HG03159 (cell line): ENCODE measurements around the gene LRRC52.
"Not testable (repeated sequence)": the region's sequence is repeated elsewhere in the genome, so short reads cannot be mapped to it uniquely, and the experiment has no call there.

ENCODE experiments used
- ATAC-seq: cut with Tn5 transposase; IDR thresholded peaks from one replicate; pipeline ENCODE4 v1.9.1; 2021; ENCODE audit warnings: mild to moderate bottlenecking, moderate library complexity; ENCODE audit not compliant: unreplicated experiment

The LRRC52 gene

DNA sequence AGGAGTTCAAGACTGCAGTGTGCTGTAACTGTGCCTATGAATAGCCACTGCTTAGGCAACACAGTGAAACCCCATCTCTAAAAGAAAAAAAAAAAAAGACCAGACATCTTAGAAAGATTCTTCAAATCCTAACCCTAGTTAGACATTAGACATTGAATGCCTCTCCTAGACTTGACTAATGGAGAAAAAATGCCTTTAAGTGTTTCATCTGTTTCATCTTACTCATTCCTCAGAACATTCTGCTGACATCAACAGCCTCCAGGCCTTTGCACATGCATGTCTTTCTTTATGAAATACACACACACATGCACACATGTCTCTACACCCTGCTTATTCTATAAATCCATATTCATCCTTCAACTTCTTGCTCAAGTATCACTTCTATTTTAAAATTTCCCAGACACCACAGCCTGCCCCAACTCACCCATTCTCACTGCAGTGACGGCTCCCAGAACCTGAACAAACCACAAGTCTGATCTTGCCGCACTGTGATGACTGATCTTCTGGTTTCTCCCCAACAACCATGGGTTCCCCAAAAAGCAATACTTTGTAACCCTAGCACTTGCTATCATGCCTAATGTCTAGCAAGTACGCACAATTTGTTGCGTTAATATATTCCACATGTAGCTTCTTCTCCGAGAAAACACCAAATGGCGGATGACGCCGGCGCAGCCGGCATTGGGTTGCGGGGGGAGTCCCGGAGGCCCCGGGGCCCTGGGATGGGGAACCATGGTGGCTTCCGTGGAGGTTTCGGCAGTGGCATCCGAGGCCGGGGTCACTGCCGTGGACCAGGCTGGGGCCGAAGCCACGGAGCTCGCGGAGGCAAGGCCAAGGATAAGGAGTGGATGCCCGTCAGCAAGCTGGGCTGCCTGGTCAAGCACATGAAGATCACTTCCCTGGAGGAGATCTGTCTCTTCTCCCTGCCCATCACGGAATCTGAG, 37.4 kb downstream of the LRRC52 start:
- ATAC-seq, result no peak

DNA sequence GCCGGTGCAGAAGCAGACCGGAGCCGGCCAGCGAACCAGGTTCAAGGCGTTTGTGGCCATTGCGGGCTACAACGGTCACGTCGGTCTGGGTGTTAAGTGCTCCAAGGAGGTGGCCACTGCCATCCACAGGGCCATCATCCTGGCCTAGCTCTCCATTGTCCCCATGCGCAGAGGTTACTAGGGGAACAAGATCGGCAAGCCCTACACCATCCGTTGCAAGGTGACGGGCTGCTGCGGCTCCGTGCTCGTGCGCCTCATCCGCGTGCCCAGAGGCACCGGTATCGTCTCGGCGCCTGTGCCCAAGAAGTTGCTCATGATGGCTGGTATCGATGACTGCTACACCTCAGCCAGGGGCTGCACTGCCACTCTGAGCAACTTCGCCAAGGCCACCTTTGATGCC, 38.1 kb downstream of the LRRC52 start:
- no peak for ATAC-seq

DNA sequence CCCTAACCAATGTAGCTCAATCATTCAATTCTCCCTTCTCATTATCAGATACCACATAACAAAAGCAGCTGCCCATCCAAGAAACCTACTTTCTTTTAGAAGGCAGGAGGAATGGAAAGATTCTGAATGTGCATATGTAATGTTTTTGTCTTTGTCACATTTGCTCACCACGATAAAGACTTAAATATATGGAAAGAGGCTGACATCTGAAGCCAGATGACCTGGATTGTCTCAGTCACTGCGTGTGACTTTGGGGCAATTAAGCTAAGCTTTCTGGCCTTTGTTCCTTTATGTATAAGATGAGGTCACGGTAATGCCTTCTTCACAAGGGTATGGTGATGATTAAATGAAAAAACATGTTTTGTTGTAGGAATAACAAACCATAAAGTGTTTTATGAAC, 42.6 kb downstream of the LRRC52 start:
- ATAC-seq, result no peak

DNA sequence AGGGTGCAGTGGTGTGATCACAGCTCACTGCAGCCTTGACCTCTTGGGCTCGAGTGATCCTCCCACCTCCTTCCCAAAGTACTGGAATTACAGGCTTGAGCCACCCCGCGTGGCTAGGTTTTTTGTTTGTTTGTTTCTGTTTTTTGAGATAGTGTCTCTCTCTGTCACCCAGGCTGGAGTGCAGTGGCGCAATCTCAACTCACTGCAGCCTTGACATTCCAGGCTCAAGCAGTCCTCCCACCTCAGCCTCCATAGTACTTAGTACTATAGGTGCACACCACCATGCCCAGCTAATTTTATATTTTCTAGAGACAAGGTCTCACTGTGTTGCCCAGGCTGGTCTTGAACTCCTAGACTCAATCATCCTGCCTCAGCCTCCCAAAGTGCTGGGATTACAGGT, 47.6 kb downstream of the LRRC52 start:
- not testable (repeated sequence) for ATAC-seq

DNA sequence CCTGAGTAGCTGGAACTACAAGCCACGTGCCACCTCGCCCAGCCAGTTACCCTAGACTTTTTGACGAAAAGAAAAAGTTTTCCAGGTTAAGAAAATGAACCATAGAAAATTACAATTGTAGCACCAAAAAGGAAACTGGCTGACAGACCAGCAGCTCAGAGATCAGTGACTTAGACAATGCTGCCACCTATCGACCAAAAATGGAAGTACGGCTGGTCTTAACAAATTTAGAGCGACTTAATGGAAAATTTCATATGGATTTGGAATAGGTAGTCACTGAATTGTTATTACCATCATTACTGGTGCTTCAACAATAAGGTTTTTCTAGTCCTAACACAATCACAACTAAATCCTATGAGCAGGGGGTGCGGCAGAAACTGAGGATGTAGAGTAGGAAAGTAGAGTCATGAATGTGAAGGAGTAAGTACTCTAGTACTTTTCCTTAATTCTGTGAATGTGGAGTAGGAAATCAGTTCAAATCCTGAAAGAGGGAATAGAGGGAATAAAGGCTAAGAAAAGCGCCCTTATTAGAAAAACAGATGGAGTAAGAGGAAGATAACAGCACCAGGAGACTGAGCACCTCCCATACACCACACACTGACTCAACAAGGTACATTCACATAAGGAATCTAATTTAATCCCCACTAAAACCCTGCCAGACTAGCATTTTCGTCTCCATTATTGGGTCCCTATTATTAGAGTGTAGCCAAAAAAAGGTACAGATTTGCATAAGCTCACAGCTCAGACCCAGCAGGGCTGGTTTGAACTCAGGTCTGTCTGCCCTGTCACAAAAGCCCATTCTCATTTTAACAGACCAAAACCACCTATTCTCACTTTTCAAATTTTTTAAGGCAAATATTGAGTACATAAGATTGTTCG, 49.4 kb downstream of the LRRC52 start:
- no peak for ATAC-seq

DNA sequence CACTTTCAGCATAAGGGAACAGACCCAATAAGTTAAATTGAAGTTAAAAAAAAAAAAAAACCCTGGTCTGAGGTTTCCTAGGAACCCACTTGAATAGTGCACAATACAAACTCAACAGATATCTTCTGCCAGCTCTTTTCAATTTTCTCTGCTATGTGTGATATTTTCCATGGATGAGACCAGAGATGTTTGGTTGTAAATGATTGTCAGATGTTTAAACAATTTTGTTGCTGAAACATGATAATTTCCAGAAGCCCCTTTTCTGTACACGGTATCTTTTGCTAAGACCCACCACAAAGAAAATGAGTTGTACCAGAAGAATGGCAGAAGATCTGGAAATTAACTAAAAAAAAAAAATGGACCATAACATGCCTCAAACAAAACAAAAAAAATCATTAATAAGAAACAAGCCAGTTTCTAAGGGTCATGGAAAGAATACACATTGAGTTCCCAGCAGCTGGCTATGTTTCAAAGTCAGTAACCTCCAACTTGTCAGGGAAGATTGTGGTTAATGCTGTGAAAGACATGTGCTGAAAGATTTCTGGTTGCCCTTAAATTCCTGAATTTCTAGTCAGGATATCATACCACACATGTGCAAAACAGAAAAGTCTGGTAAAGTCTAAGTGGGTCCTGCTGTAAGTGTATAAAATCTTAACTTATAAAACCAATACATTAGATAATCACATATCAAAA, 51.6 kb downstream of the LRRC52 start:
- ATAC-seq, result no peak

DNA sequence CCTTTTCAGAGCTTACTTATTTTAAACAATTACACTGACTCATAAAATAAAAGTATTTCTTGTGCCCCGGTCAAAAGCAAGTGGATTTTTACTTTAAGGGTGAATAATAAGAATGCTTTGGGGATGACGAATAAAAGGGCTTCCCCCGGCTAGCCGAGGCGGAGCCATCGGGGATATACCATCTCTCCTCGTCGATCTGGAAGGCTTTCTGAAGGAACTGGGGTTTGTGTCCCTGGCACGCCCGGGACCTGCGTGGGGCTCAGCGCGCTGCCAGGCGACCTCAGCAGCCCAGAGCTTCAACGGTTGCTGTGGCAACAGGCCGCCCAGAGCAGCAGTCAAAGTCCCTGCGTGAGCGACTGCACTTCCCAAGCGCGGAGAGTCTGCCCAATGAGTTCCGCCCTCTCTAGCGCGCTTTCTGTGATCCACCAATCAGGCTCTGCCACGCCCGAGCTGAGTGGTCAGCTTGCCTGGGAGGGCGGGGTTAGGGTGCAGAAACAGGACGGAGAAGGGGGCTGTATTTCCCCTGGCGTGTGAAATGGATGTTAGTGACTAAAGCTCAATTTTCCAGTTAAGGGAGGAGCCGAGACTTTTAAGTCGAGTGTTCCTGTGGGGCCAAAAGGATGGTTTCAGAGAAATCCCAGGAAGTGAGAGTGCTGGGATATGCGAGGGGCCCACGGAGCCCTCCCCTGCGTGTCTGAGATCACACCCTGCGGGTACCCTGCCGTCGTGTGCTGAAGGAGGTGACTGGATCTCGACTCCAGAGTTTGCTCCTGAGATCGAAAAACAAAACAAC, 54.3 kb downstream of the LRRC52 start:
- ATAC-seq, result peak; percentile 98

DNA sequence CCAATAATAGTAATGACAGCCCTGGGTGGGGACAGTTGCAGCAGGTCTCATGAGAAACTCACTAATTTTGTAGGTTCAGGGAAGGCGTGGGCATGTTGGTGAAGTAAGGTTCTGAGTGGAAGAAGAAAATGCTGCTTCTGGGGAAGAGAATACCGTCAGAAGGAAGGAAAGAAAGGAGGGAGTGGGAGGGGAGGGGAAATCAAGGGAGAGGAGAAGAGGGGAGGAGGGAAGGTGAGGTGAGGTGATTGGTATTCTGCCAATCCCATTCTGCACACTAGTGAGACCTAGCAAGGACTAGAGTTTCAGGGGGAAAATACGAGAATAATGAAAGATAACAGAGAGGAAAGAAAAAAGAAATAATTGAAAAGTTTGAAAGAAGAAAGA, 54.9 kb downstream of the LRRC52 start:
- ATAC-seq, result no peak

DNA sequence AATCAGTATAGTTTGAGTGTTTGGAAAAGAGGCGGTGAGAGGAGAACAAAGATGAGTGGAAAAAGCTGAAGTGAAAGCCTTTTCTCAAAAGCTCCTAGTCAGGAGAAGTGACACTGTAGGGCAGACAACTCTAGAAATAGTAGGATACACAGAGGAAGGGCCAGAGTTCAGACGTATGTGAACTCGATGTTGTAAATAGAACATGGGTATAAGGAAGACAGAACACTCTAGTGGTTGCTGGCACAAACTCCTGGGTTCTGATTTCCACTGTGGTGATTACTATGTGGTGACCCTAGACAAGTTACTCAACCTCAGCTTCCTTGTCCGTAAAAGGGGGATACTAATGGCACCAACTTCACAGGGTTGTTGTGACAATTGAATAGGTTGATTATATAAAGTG, 57.0 kb downstream of the LRRC52 start:
- ATAC-seq, result no peak

DNA sequence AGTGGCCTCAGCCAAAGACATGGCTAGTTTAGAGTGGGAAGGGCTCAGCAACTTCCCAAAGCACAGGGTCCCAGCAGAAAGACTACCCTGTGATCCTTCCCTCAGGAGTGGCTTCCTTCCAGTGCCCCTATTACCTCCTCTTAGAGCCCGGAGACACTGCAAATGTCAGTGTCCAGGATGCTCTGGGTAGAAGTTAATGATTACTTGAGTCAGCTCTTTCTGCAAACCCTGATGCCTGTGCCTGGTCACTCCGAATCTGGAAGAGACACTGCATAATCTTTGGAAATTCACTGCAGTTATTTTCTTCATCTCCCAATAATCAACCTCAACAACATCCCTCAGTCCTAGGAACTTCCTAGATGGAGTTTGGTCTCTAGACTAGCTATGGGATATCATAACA, 60.0 kb downstream of the LRRC52 start:
- ATAC-seq, result no peak

DNA sequence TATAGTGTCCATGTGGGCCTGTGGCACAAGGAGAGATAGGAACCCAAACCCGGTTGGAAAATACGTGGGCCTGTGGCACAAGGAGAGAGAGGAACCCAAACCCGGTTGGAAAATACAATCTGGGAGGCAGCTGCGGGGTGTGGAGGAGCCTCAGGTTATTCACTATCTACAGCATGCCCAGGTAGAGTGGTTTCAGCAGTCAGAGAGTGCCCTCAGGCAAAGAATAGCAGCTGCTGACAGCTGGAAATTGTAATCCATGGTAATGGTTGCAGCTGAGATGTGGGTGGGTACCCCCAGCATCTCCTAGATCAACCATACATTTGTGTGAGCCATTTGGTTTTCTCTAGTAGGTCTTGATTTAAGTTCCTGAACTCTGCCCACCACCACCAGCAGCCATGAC, 61.4 kb downstream of the LRRC52 start:
- no peak for ATAC-seq

DNA sequence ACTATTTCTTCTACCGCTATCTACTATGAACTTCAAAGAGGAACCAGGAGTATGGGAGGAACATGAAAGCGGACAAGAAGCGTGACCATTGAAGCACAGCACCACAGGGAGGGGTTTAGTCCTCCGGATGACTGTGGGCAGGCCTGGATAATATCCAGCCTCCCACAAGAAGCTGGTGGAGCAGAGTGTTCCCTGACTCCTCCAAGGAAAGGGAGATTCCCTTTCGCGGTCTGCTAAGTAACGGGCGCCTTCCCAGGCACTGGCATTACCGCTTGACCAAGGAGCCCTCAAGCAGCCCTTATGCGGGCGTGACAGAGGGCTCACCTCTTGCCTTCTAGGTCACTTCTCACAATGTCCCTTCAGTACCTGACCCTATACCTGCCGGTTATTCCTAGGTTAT, 62.9 kb downstream of the LRRC52 start:
- ATAC-seq, result not testable (repeated sequence)

DNA sequence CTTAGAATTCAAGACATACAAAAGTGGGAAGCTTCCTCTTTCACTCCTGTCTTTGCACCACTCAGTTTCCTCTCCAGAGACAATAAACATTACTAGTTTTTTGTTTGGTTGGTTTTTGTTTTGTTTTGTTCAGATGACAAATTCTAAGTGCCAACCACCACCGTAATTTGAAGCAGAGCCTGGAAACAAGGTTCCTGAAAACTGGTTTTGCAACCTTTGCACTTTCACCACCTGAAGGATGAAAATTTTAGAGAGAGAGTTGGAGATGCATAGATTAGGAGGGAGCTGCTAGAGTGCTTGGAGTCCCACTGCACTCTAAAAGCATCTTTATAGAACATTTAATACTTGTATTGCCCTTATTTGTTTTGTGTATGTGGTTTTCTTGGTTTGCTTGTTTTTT, 67.1 kb downstream of the LRRC52 start:
- ATAC-seq, result no peak

DNA sequence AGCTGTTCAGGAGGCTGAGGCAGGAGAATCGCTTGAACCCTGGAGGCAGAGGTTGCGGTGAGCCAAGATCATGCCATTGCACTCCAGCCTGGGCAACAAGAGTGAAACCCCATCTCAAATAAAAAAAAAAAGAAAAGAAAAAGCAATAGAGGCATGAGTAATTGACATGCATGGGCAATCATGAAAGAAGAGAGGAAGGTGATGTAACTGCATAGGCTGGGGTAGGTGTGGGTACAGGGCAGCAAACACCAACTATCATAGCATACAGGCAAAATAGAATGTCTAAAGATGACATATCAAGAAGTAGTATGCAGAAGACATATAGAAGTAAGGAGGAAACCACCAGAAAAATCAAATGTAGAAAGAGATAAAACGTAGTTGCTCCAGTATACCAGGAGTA, 68.3 kb downstream of the LRRC52 start:
- no peak for ATAC-seq
